GM12864 (cell line): ENCODE data around the gene WTAP.

ENCODE experiments used
- DNase-seq: peaks from one replicate; pipeline ENCODE4 v3.0.0-alpha.2; 2011; ENCODE audit warnings: low read depth
- H3K4me3 ChIP-seq: 2 replicates; pipeline ENCODE4 v1.5.1; 2011; ENCODE audit warnings: mild to moderate bottlenecking, low read depth, low read length, control low read depth
- TF ChIP-seq, protein P1 (sequence below): IDR thresholded peaks from 2 replicates; pipeline ENCODE4 v1.5.1; 2011; ENCODE audit warnings: low read depth, mild to moderate bottlenecking, moderate library complexity, low read length, control low read depth, inconsistent platforms; ENCODE audit errors: missing control alignments

WTAP gene

DNA sequence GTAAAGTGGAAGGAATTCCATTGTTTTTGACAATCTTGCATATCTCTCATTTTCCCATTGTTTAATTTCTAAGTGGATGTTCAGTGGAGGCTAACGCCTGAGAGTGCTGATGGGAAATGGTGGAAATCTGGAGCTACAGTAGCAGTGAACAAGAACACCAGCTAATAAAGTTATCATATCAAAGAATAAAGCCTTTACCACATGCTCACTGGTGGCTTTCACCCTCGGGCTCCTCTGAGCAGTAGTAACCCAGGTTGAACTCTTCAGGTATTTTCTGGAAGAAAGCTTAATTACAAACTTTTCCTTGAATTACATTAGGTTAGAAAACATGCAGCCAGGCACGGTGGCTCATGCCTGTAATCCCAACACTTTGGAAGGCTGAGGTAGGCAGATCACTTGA, 24.1 kb downstream of the WTAP start:
- TF ChIP-seq, protein P1, sequence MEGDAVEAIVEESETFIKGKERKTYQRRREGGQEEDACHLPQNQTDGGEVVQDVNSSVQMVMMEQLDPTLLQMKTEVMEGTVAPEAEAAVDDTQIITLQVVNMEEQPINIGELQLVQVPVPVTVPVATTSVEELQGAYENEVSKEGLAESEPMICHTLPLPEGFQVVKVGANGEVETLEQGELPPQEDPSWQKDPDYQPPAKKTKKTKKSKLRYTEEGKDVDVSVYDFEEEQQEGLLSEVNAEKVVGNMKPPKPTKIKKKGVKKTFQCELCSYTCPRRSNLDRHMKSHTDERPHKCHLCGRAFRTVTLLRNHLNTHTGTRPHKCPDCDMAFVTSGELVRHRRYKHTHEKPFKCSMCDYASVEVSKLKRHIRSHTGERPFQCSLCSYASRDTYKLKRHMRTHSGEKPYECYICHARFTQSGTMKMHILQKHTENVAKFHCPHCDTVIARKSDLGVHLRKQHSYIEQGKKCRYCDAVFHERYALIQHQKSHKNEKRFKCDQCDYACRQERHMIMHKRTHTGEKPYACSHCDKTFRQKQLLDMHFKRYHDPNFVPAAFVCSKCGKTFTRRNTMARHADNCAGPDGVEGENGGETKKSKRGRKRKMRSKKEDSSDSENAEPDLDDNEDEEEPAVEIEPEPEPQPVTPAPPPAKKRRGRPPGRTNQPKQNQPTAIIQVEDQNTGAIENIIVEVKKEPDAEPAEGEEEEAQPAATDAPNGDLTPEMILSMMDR: no peak
- no peak overlapping the region for H3K4me3 ChIP-seq
- DNase-seq: no peak

DNA sequence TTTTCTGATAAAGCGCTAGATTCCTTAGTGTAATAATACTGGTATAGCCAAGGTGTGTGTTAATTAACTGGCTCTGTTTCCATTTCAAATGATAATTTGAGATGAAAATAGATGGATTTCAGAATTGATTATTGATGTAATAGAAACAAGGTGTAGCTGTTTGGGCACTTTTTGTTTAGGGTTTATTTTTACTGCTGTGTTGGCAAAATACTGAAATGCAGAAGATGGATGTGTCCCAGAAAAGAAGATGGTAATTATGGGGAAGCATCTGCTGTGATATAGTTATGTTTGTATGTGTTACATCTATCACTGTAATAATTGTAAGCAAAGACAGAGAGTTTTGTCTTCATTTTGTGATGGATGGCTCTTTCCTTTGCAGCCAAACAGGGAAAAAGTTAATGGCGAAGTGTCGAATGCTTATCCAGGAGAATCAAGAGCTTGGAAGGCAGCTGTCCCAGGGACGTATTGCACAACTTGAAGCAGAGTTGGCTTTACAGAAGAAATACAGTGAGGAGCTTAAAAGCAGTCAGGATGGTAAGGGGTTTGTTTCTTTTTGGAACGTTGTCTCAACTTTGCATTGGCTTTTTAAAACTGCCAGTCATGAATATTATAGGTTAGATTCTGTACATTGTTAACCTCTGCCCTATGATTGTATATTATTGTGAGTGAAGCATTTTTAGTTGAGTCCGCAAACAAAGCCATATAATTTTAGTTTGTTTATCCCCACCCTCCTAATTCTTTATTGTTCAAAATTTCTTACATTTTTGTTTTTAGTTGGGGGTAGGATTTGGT, 26.0 kb downstream of the WTAP start:
- DNase-seq: no peak
- H3K4me3 ChIP-seq: no peak overlapping the region
- TF ChIP-seq, protein P1: no peak

DNA sequence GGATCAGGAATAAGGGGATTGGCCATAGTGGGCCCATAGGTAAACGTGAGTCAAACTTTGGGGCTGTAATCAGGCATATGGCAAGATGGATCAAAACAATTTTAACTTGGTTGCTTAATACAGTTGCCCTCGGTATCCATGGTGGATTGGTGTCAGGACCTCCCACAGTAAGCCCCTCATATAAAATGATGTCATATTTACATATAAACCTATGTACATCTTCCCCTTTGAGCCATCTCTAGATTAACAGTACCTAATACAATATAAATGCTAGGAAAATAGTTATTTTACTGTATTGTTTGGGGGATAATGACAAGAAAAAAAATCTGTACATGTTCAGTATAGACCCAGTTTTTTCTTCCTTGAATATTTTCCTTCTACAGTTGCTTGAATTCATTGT, 27.1 kb downstream of the WTAP start:
- no peak for DNase-seq
- TF ChIP-seq, protein P1: no peak
- no peak overlapping the region for H3K4me3 ChIP-seq

DNA sequence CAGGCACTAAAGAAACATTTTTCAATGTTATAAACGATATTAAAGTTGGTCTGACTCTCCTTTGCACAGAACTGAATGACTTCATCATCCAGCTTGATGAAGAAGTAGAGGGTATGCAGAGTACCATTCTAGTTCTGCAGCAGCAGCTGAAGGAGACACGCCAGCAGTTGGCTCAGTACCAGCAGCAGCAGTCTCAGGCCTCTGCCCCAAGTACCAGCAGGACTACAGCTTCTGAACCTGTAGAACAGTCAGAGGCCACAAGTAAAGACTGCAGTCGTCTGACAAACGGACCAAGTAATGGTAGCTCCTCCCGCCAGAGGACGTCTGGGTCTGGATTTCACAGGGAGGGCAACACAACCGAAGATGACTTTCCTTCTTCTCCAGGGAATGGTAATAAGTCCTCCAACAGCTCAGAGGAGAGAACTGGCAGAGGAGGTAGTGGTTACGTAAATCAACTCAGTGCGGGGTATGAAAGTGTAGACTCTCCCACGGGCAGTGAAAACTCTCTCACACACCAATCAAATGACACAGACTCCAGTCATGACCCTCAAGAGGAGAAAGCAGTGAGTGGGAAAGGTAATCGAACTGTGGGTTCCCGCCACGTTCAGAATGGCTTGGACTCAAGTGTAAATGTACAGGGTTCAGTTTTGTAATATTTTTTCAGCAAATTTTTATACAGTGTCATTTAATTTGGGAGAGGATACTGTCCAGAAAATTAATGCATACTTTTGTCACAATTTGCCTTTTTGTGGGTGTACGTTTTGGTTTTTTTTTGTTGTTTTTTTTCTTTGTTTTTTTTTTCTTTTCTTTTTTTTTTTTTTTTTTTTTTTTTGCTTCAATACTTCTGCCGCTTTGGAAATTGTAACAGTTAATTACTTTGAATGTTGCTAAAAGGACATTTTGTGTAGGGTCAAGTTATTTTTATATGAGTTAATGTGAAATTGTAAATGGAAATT, 27.9 kb downstream of the WTAP start:
- TF ChIP-seq, protein P1: no peak
- DNase-seq: no peak
- H3K4me3 ChIP-seq: no peak overlapping the region

DNA sequence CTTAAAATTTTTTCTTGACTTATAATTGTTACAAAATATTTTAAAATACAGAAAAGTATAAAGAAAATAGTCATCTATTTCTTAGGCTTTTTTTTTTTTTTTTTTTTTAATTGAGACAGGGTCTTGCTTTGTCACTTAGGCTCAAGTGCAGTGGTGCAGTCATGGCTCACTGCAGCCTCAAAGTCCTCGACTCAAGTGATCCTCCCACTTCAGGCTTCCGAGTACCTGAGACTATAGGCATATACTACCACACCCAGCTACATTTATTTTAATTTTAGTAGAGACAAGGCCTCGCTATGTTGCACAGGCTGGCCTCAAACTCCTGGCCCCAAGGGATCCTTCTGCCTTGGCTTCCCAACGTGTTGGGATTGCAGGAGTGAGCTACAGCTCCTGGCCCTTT, 29.2 kb downstream of the WTAP start:
- TF ChIP-seq, protein P1: no peak
- H3K4me3 ChIP-seq: no peak overlapping the region
- DNase-seq: no peak

DNA sequence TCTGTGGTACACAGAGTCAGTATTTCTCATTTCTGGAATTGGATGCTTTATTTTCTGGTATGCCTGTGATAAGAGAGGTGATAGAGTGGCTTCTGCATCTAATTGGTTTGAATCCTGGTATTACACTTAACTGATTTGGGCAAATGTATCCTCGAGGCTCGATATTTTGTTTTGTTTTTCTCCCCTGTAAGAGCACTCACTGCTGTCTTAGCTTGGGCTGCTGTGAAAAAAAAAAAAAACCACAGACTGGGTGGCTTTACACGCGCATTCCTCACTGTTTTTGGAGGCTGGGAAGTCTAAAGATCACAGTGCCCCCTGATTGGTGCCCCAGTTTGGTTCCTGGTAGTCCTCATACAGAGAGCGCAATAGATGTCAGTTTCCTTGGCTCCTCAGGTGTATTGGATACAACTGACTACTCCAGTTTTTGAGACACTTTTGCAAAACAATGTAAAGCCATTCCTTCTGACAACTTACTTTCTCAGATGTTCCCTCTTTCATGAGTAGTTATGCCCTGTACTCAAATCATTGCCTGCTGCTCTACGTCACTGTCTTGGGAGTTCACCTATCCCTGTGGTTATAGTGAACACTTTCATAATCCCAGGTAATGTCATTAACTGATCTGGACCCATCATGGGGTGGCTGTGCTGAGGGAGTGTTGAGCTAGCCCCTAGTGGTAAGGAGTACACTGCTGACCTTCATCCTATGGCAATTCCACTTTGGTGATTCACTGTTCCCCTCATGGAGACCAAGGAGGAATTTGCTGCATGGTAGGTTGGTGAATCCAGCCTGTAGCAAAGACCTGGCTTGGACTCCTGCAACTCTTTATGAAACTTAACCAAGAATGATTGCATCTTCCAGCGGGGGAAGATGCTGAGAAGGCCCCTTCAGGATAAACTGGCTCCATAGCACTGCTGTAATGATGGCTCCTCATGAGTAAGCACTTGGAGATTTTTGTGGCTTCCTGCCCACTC, 31.0 kb downstream of the WTAP start:
- DNase-seq: no peak
- TF ChIP-seq, protein P1: peak; percentile 34
- H3K4me3 ChIP-seq: no peak overlapping the region
